Neural cell (in vitro differentiated cells): Measurements from ENCODE around the gene HDLBP. TPM values are rescaled to one million over a fixed set of nuclear protein-coding genes. Genes with fewer than 3 reads are reported as not detected.

ENCODE experiments used
- H2AFZ ChIP-seq: fragments of 200-600, 300-800 bp; sonication (generic), shearing (Covaris generic); 2 replicates; pipeline ENCODE4 v1.6.0; 2014; ENCODE audit warnings: low read depth, mild to moderate bottlenecking, antibody characterized with exemption, low read length, moderate library complexity
- H3F3A ChIP-seq: fragments of 200-600 bp; shearing (Covaris generic); 2 replicates; pipeline ENCODE4 v1.6.1; 2016; ENCODE audit warnings: mild to moderate bottlenecking, moderate library complexity, mixed read lengths, antibody characterized with exemption, low read length; ENCODE audit not compliant: insufficient read depth, poor library complexity, severe bottlenecking
- H3K27ac ChIP-seq: fragments of 200-600, 300-800 bp; sonication (generic), shearing (Covaris generic); 2 replicates; pipeline ENCODE4 v1.5.1; 2014; ENCODE audit warnings: mild to moderate bottlenecking, low read length, moderate library complexity
- H3K27me3 ChIP-seq: fragments of 300-800, 200-600 bp; sonication (generic), shearing (Covaris generic); 2 replicates; pipeline ENCODE4 v1.6.0; 2014; ENCODE audit warnings: mild to moderate bottlenecking, low read depth, low read length, moderate library complexity; ENCODE audit not compliant: insufficient read depth
- H3K36me3 ChIP-seq: fragments of 300-800, 200-600 bp; sonication (generic), shearing (Covaris generic); 2 replicates; pipeline ENCODE4 v1.5.1; 2014; ENCODE audit warnings: mild to moderate bottlenecking, antibody characterized with exemption, low read length, moderate library complexity; ENCODE audit not compliant: insufficient read depth
- H3K4me2 ChIP-seq: fragments of 300-800, 200-600 bp; sonication (generic), shearing (Covaris generic); 2 replicates; pipeline ENCODE4 v1.6.0; 2014; ENCODE audit warnings: mild to moderate bottlenecking, low read length
- H3K4me3 ChIP-seq: fragments of 300-800, 200-600 bp; sonication (generic), shearing (Covaris generic); 2 replicates; pipeline ENCODE4 v1.5.1; 2014; ENCODE audit warnings: mild to moderate bottlenecking, low read length, moderate library complexity
- H3K79me2 ChIP-seq: fragments of 200-600 bp; shearing (Covaris generic); replicated peaks from 2 replicates; pipeline ENCODE4 v1.6.0; 2014; ENCODE audit warnings: mild to moderate bottlenecking, low read length, moderate library complexity; ENCODE audit not compliant: insufficient read depth
- H3K9ac ChIP-seq: fragments of 300-800, 200-600 bp; sonication (generic), shearing (Covaris generic); 2 replicates; pipeline ENCODE4 v1.6.1; 2016; ENCODE audit warnings: mild to moderate bottlenecking, low read length, mixed read lengths
- H3K9me2 ChIP-seq: fragments of 200-600 bp; shearing (Covaris generic); 2 replicates; pipeline ENCODE4 v1.6.1; 2016; ENCODE audit warnings: mild to moderate bottlenecking, low read length, mixed read lengths; ENCODE audit not compliant: insufficient read depth
- H3K9me3 ChIP-seq: fragments of 200-600, 300-800 bp; sonication (generic), shearing (Covaris generic); 2 replicates; pipeline ENCODE4 v1.6.1; 2016; ENCODE audit warnings: mild to moderate bottlenecking, mixed run types, low read length, moderate library complexity, mixed read lengths
- H4K20me1 ChIP-seq: fragments of 200-600 bp; shearing (Covaris generic); 2 replicates; pipeline ENCODE4 v1.6.1; 2016; ENCODE audit warnings: mild to moderate bottlenecking, mixed run types; ENCODE audit not compliant: insufficient read depth
- CTCF ChIP-seq: fragments of 450-650 bp; IDR thresholded peaks from 2 replicates; pipeline ENCODE4 v1.5.1; 2014; ENCODE audit warnings: antibody characterized with exemption, mild to moderate bottlenecking, moderate library complexity; ENCODE audit not compliant: poor library complexity, severe bottlenecking
- EP300 ChIP-seq: fragments of 450-650 bp; conservative IDR thresholded peaks from 2 replicates; pipeline ENCODE4 v1.6.1; 2014; ENCODE audit warnings: antibody characterized with exemption, mild to moderate bottlenecking, moderate library complexity; ENCODE audit not compliant: poor library complexity, severe bottlenecking
- EZH2 ChIP-seq: fragments of 200-600, 300-800 bp; shearing (Covaris generic), sonication (generic); IDR thresholded peaks from 2 replicates; pipeline ENCODE4 v1.6.1; 2014; ENCODE audit warnings: antibody characterized with exemption, low read length, borderline replicate concordance, mild to moderate bottlenecking; ENCODE audit not compliant: insufficient read depth, poor library complexity, severe bottlenecking
- MXI1 ChIP-seq: fragments of 450-650 bp; conservative IDR thresholded peaks from 2 replicates; pipeline ENCODE4 v1.6.1; 2014; ENCODE audit warnings: antibody characterized with exemption, mild to moderate bottlenecking; ENCODE audit not compliant: poor library complexity, severe bottlenecking
- POLR2AphosphoS5 ChIP-seq: IDR thresholded peaks from 2 replicates; pipeline ENCODE4 v1.6.1; 2012
- REST ChIP-seq: IDR thresholded peaks from 2 replicates; pipeline ENCODE4 v1.6.1; 2012; ENCODE audit warnings: borderline replicate concordance
- SMC3 ChIP-seq: fragments of 450-650 bp; conservative IDR thresholded peaks from 2 replicates; pipeline ENCODE4 v1.6.1; 2014; ENCODE audit warnings: antibody characterized with exemption, mild to moderate bottlenecking, moderate library complexity; ENCODE audit not compliant: poor library complexity
- TAF1 ChIP-seq: IDR thresholded peaks from 2 replicates; pipeline ENCODE4 v1.6.1; 2012; ENCODE audit warnings: low read depth
- polyA plus RNA-seq: library from polyadenylated mRNA; depleted of rRNA; stranded (reverse); fragments of >200 nt; gene quantifications from 2 replicates; pipeline ENCODE4 v1.2.3, GENCODE V29; 2014

HDLBP gene
- polyA plus RNA-seq, 1 donor from 2014 or later, result 61.9 TPM

GRCh38 chr2:241230435-241230834, 85.0 kb downstream of the HDLBP start:
- Histone ChIP-seq H2AFZ (no peak overlapping the region), H3K36me3 (peaks cover 7% of the 10 kb centered on the region), H3K4me3 (no peak overlapping the region), H3F3A (no peaks in the 10 kb centered on the region), H3K9me3 (no peaks in the 10 kb centered on the region), H3K9ac (no peak overlapping the region), H3K79me2 (no peaks in the 10 kb centered on the region), H4K20me1 (no peaks in the 10 kb centered on the region), H3K9me2 (no peaks in the 10 kb centered on the region), H3K27ac (no peak overlapping the region), H3K4me2 (no peak overlapping the region), H3K27me3 (no peaks in the 10 kb centered on the region)
- TF ChIP-seq MXI1 (no peak), CTCF (no peak), TAF1 (no peak), REST (no peak), EP300 (no peak)

GRCh38 chr2:241229563-241230401, 85.7 kb downstream of the HDLBP start:
- TF ChIP-seq EZH2 (no peak), SMC3 (no peak), EP300 (no peak), TAF1 (no peak), POLR2AphosphoS5 (no peak)
- Histone ChIP-seq H3K9ac (no peak overlapping the region), H3K79me2 (no peaks in the 10 kb centered on the region), H3K9me3 (no peaks in the 10 kb centered on the region), H3K36me3 (peaks cover 7% of the 10 kb centered on the region), H4K20me1 (no peaks in the 10 kb centered on the region), H3K4me2 (no peak overlapping the region), H3K4me3 (no peak overlapping the region), H2AFZ (no peak overlapping the region), H3K27ac (no peak overlapping the region), H3F3A (no peaks in the 10 kb centered on the region), H3K27me3 (no peaks in the 10 kb centered on the region), H3K9me2 (no peaks in the 10 kb centered on the region)
